LNCaP clone FGC (cell line): ENCODE data around the gene CLTA.
"Not testable (repeated sequence)": the region's sequence is repeated elsewhere in the genome, so short reads cannot be mapped to it uniquely, and the experiment has no call there.

Source experiments
- DNase-seq: peaks from one replicate; pipeline ENCODE4 v3.0.0-alpha.2; 2011; ENCODE audit warnings: low read depth
- H3K4me3 ChIP-seq: 2 replicates; pipeline ENCODE4 v1.5.1; 2011; ENCODE audit warnings: mild to moderate bottlenecking, low read depth, low read length, control low read depth
- TF ChIP-seq, protein P1 (sequence below): IDR thresholded peaks from 2 replicates; pipeline ENCODE4 v1.5.1; 2012; ENCODE audit warnings: mild to moderate bottlenecking; ENCODE audit not compliant: control insufficient read depth, insufficient read depth; ENCODE audit errors: extremely low read depth

CLTA gene

DNA sequence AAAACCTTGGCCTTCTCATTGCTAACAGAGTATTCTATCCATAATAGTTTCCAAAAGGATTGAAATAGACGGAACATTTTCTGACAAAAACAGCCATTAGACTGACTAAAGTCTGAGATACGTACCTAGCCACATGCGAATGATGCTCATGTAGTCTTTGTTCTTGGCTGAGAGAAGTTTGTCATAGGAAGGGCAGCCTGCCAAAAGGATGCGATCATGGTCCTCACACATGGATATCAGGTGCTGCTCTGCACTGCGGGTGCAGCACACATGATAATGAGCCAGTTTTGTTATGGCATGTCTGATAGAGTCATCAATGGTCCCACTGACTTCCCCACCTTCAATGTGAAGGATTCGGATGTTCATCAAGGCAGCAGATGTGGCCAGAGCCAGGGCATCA, 55.2 kb downstream of the CLTA start:
- TF ChIP-seq, protein P1, sequence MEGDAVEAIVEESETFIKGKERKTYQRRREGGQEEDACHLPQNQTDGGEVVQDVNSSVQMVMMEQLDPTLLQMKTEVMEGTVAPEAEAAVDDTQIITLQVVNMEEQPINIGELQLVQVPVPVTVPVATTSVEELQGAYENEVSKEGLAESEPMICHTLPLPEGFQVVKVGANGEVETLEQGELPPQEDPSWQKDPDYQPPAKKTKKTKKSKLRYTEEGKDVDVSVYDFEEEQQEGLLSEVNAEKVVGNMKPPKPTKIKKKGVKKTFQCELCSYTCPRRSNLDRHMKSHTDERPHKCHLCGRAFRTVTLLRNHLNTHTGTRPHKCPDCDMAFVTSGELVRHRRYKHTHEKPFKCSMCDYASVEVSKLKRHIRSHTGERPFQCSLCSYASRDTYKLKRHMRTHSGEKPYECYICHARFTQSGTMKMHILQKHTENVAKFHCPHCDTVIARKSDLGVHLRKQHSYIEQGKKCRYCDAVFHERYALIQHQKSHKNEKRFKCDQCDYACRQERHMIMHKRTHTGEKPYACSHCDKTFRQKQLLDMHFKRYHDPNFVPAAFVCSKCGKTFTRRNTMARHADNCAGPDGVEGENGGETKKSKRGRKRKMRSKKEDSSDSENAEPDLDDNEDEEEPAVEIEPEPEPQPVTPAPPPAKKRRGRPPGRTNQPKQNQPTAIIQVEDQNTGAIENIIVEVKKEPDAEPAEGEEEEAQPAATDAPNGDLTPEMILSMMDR: no peak
- DNase-seq: no peak
- no peak overlapping the region for H3K4me3 ChIP-seq

DNA sequence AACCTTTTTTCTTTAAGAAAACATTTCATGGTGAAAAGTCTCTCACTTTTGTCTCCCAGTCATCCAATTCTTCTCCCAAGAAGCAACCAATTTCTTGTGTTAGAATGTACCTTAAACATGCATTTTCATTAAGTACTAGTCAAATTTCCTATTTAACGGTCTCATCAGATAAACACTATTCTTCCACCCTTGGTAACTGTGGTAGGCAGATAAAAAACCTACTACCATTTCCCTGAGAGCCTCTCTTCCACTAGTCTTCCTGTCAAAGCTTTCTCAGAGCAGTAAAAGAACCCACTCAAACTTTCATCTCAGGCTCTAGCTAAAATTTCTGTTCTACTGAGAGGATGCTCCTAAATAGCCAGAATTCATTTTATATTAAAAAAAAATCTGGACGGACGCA, 56.6 kb downstream of the CLTA start:
- no peak for DNase-seq
- no peak overlapping the region for H3K4me3 ChIP-seq
- TF ChIP-seq, protein P1: no peak

DNA sequence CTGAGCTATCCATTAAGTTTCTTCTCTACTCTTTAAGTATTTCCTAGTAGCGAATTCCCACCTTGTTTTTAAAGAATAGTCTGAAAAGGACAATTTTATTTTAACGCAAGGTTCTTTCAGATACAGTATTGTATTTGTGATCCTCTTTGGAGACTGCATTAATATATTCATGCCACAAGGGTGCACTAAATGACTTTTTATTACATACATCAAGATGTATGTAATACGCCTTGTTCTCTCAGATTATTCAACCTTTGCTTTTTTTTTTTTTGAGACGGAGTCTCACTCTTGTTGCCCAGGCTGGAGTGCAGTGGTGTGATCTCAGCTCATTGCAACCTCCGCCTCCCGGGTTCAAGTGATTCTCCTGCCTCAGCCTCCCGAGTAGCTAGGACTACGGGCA, 57.3 kb downstream of the CLTA start:
- TF ChIP-seq, protein P1: peak; percentile 57
- H3K4me3 ChIP-seq, DNase-seq: not testable (repeated sequence)

DNA sequence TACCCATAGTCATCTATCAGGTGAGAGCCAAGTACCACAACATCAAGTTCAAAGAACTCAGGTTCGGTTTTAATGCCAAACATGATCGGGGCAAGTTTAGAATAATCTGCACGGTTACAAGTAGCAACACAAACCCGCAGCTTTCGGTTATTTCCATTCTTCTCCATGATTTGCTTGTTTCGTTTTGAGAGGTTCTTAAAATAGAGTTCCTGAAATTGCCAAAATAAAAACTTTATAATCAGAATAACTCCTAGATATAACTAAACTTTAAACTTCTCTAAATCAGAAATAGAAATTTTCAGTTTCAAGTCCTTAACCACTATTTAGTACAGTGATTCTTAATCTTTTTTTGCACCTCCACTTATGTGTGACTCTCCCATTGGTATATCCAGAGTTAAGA, 58.5 kb downstream of the CLTA start:
- DNase-seq: no peak
- TF ChIP-seq, protein P1: no peak
- H3K4me3 ChIP-seq: no peak overlapping the region

DNA sequence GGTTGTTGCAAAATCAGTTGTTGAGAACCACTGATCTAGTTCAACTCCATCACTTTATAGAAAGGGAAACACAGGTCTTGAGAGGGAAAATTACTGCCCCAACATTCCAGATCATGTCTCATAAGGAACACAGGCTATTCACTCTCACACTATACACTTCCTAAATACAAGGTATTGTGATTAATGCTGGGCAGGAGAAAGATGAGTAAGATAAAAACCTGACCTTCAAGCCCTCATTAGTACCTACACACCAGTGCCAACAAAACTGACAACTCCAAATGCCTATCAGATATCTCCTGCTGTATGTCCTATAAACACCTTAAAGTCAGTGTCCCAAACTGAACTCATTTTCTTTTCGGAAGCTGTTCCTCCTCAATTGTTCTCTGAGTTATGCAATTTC, 59.4 kb downstream of the CLTA start:
- no peak for DNase-seq
- H3K4me3 ChIP-seq: no peak overlapping the region
- TF ChIP-seq, protein P1: no peak

DNA sequence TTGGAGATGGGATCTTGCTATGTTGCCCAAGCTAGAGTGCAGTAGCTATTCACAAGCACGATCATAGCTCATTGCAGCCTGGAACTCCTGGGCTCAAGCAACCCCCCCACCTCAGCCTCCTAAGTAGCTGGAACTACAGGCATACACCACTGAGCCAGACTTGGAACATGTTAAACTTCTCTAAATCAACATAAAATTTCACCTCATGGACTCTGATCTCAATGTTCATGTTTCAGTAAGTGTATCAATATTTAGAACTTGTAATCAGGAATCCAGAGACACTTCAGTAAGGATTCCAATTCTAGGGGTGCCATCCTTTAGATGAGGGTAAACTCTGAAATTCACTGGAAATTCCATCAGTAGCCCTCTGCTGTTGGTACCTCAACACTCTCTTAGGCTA, 60.7 kb downstream of the CLTA start:
- H3K4me3 ChIP-seq: no peak overlapping the region
- TF ChIP-seq, protein P1: no peak
- no peak for DNase-seq

DNA sequence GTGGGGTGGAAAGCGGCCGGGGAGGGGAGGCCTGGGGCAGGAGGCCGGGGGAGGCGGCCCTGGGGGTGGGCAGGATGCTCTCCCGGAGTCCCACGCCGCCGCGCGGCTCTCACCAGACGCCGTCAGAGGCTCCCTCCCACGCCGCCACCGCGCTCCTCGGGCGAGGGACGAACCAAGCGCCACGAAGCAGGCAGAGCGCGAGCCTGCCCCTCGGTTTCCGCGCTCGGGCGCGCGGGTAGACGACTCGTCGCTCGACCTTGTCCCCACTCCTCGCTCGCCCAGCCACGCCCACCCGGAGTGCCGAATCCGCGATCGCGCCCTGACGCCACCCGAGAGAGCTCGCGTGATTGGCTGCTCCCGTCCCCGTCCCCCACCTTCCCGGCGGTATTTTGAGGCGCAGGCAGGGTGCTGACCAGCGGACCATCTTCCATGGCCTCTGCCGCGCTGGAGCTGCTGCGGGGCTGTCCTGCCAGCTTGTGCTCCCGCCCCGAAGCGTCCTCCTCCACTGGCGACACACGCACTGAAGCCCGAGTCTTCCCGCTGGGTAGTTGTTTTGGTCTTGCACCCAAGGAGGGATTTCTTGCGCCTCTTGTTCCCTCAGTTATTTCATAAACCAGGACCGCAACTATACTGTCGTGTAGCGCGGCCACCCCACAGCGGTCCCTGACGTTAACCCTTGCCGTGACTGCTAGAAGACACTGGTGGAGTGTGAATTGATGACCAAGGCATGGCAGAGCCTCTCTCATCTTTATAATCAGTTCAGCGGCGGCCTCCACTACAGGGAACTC, 67.7 kb downstream of the CLTA start, which contains the start of gene GNE:
Gene GNE (minus strand): TSS at position 241 of the 788 bp plus-strand sequence. CDS start 9,093 bp downstream, outside the sequence.
- TF ChIP-seq, protein P1: no peak
- H3K4me3 ChIP-seq: no peak within 1 kb of the TSS
- DNase-seq: no peak
